NT2/D1 (cell line): ENCODE results near the gene PRR7.

Experiments used
- SUZ12 ChIP-seq: IDR thresholded peaks from 2 replicates; pipeline ENCODE4 v1.6.1; 2011; ENCODE audit not compliant: insufficient read length, insufficient read depth; ENCODE audit errors: extremely low read depth
- YY1 ChIP-seq: IDR thresholded peaks from 2 replicates; pipeline ENCODE4 v1.6.1; 2011; ENCODE audit not compliant: insufficient read length, insufficient read depth

DNA sequence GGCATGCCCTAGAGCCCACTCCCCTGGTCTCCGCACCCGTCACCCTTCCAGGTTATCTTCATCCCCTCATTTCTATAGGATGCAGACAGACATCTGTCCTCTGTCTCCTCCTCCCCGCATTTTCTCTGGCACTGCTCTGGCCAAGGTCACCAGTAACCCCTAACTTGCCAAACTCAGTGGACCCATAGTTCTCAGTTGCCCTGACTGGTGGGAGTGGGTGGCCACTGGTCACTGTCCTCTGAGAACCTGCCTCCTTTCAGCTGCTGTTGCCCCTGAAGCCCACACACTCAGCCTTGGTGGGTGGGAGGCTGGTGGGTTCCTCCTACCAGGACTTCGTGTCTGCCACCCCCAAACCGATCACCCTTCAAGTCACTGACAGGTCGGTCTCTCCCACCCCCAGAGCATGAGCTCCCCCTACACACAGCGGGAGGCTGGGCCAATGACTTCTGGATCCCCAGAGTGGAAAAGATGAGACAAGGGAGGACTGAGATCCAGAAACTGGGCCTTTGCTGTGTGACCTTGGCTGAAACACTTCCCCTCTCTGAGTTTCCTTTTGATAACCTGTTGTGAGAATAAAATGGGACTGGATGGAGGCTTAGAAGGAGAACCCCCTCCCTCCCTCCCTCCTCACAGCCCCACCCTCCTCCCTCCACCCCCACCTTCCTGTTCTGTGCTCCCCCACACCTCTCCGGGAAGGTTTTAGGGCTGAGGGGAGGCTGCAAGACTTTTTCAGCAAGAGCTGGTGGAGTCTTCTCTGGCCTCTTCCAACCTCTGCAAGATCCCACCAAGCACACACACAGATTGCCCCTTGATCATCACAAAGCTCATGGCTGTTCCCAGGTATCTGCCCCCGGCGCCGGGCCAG lies 29.2 kb downstream of the PRR7 start:
- TF ChIP-seq SUZ12 (no peak), YY1 (no peak)
